GM23338 (cell line): ENCODE results near the gene F11R. TPM values are rescaled to one million over a fixed set of nuclear protein-coding genes. Genes with fewer than 3 reads are reported as not detected.

Experiments used
- ATAC-seq: fragments of 200-7000 bp; cut with Tn5 transposase; 3 replicates; pipeline ENCODE4 v1.9.1; 2020
- DNase-seq: peaks from one replicate; pipeline ENCODE4 v3.0.0-alpha.2; 2015; ENCODE audit warnings: low spot score
- H2AFZ ChIP-seq: fragments of 200-600 bp; sonication (generic); 2 replicates; pipeline ENCODE4 v1.8.0; 2016; ENCODE audit warnings: antibody characterized with exemption, mild to moderate bottlenecking, moderate library complexity
- H3F3A ChIP-seq: fragments of 200-600 bp; sonication (generic); replicated peaks from 2 replicates; pipeline ENCODE4 v1.8.0; 2017; ENCODE audit warnings: antibody characterized with exemption, mixed run types, low read depth
- H3K27ac ChIP-seq: fragments of 200-600 bp; sonication (generic); 2 replicates; pipeline ENCODE4 v1.6.1; 2016; ENCODE audit warnings: low read depth
- H3K27me3 ChIP-seq: fragments of 200-600 bp; sonication (generic); 2 replicates; pipeline ENCODE4 v1.8.0; 2016; ENCODE audit warnings: mild to moderate bottlenecking, mixed run types, moderate library complexity; ENCODE audit not compliant: insufficient read depth
- H3K36me3 ChIP-seq: fragments of 200-600 bp; sonication (generic); 2 replicates; pipeline ENCODE4 v1.8.0; 2016; ENCODE audit warnings: mild to moderate bottlenecking; ENCODE audit not compliant: insufficient read depth
- H3K4me1 ChIP-seq: fragments of 200-600 bp; sonication (generic); 2 replicates; pipeline ENCODE4 v1.8.0; 2016; ENCODE audit warnings: mild to moderate bottlenecking, moderate library complexity; ENCODE audit not compliant: insufficient read depth
- H3K4me2 ChIP-seq: fragments of 200-600 bp; sonication (generic); 2 replicates; pipeline ENCODE4 v1.7.1; 2017; ENCODE audit warnings: mixed run types
- H3K4me3 ChIP-seq: fragments of 200-600 bp; sonication (generic); 2 replicates; pipeline ENCODE4 v1.6.1; 2016; ENCODE audit warnings: mixed run types
- H3K79me2 ChIP-seq: fragments of 200-600 bp; sonication (generic); replicated peaks from 2 replicates; pipeline ENCODE4 v1.8.0; 2017; ENCODE audit warnings: mild to moderate bottlenecking; ENCODE audit not compliant: insufficient read depth
- H3K9me2 ChIP-seq: fragments of 200-600 bp; sonication (generic); 2 replicates; pipeline ENCODE4 v1.8.0; 2017; ENCODE audit not compliant: insufficient read depth
- H4K20me1 ChIP-seq: fragments of 200-600 bp; sonication (generic); replicated peaks from 2 replicates; pipeline ENCODE4 v1.8.0; 2017; ENCODE audit warnings: mild to moderate bottlenecking; ENCODE audit not compliant: insufficient read depth
- H3K27ac Mint-ChIP-seq: 2 replicates; pipeline ENCODE4 v1.8.0; 2020; ENCODE audit warnings: inconsistent platforms, mild to moderate bottlenecking, moderate library complexity, mixed read lengths
- H3K27me3 Mint-ChIP-seq: 3 replicates; pipeline ENCODE4 v1.8.0; 2022; ENCODE audit warnings: low read depth, mild to moderate bottlenecking, moderate library complexity, mixed read lengths, inconsistent platforms; ENCODE audit not compliant: insufficient read depth, poor library complexity
- H3K36me3 Mint-ChIP-seq: 3 replicates; pipeline ENCODE4 v1.8.0; 2021; ENCODE audit warnings: low read depth, mild to moderate bottlenecking, inconsistent platforms, moderate library complexity, mixed read lengths
- H3K4me1 Mint-ChIP-seq: 3 replicates; pipeline ENCODE4 v1.8.0; 2020; ENCODE audit warnings: mild to moderate bottlenecking, inconsistent platforms, mixed read lengths
- H3K4me3 Mint-ChIP-seq: 3 replicates; pipeline ENCODE4 v1.8.0; 2021; ENCODE audit warnings: moderate library complexity, mild to moderate bottlenecking, inconsistent platforms, mixed read lengths
- H3K9me3 Mint-ChIP-seq: 3 replicates; pipeline ENCODE4 v1.8.0; 2020; ENCODE audit warnings: moderate library complexity, mild to moderate bottlenecking, inconsistent platforms, mixed read lengths
- CREB1 ChIP-seq: fragments of 250-450 bp; sonication (Bioruptor Pico); IDR thresholded peaks from 2 replicates; pipeline ENCODE4 v1.5.0; 2020; ENCODE audit warnings: low read depth, mild to moderate bottlenecking, moderate library complexity
- ETS1 ChIP-seq: IDR thresholded peaks from 2 replicates; pipeline ENCODE4 v1.6.1; 2016; ENCODE audit warnings: antibody characterized with exemption
- EZH2 ChIP-seq: fragments of 200-600 bp; sonication (generic); IDR thresholded peaks from one replicate; pipeline ENCODE4 v1.8.0; 2017; ENCODE audit warnings: antibody characterized with exemption, mild to moderate bottlenecking, low read depth; ENCODE audit not compliant: unreplicated experiment
- EZH2phosphoT487 ChIP-seq: fragments of 200-600 bp; sonication (generic); IDR thresholded peaks from one replicate; pipeline ENCODE4 v1.8.1; 2018; ENCODE audit warnings: antibody characterized with exemption; ENCODE audit not compliant: unreplicated experiment
- JUNB ChIP-seq: IDR thresholded peaks from one replicate; pipeline ENCODE4 v1.6.1; 2016; ENCODE audit warnings: antibody characterized with exemption; ENCODE audit not compliant: unreplicated experiment
- POLR2AphosphoS5 ChIP-seq: IDR thresholded peaks from 2 replicates; pipeline ENCODE4 v1.6.1; 2016; ENCODE audit warnings: antibody characterized with exemption, low read depth
- STAT1 ChIP-seq: IDR thresholded peaks from one replicate; pipeline ENCODE4 v1.6.1; 2016; ENCODE audit warnings: antibody characterized with exemption; ENCODE audit not compliant: unreplicated experiment
- ZNF331 ChIP-seq: fragments of 250-450 bp; sonication (Bioruptor Pico); IDR thresholded peaks from 2 replicates; pipeline ENCODE4 v1.5.0; 2020; ENCODE audit warnings: low read depth, mild to moderate bottlenecking, moderate library complexity
- polyA plus RNA-seq: library from polyadenylated mRNA; unstranded; fragments of >200 nt; fragmentation: Nextera tagmentation; extraction: Ambion mirVana; gene quantifications from 2 replicates; pipeline ENCODE4 v1.2.1, GENCODE V29; 2016
- total RNA-seq: library from RNA; depleted of rRNA; stranded (reverse); fragments of >200 nt; shearing (Covaris generic); gene quantifications from 2 replicates; pipeline ENCODE4 v1.2.3, GENCODE V29; 2014
- TF ChIP-seq, protein P1 (sequence below): IDR thresholded peaks from one replicate; pipeline ENCODE4 v1.6.1; 2018; ENCODE audit warnings: antibody characterized with exemption; ENCODE audit not compliant: unreplicated experiment

Gene F11R
- total and polyA plus RNA-seq, 2 experiments from 2014 or later: 51.0 to 169 TPM

DNA sequence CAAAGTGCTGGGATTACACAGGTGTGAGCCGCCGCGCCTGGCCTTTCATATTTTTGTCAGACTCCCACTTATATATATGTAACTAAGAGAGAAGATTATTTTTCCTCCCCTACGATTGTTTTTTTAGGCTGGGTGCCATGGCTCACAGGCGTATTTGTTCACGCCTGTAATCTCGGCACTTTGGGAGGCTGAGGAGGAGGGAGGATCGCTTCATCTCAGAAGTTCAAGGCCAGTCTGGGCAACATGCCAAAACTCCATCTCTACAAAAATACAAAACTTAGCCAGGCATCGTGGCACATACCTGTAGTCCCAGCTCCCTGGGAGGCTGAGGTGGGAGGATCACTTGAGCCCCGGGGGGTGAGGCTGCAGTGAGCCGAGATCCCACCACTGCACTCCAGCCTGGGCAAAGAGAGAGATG, 42.4 kb downstream of the F11R start:
- Mint-ChIP-seq H3K27me3 (peaks cover 12% of the 10 kb centered on the region), H3K4me1 (peaks cover 25% of the 10 kb centered on the region), H3K27ac (no peak overlapping the region), H3K4me3 (no peak overlapping the region), H3K9me3 (peaks cover 10% of the 10 kb centered on the region; the same call in 2 of the 3 replicates), H3K36me3 (peaks cover 5% of the 10 kb centered on the region; the same call in 2 of the 3 replicates)
- Histone ChIP-seq H3K9me2 (no peaks in the 10 kb centered on the region), H3K4me2 (no peak overlapping the region), H4K20me1 (no peaks in the 10 kb centered on the region), H3K36me3 (no peaks in the 10 kb centered on the region), H2AFZ (no peak overlapping the region), H3K27ac (no peak overlapping the region), H3K79me2 (no peaks in the 10 kb centered on the region), H3K27me3 (no peaks in the 10 kb centered on the region), H3K4me1 (peaks cover 18% of the 10 kb centered on the region), H3F3A (peaks cover 9% of the 10 kb centered on the region; the same call in 1 of the 2 replicates), H3K4me3 (no peak overlapping the region)
- no peak for DNase-seq
- TF ChIP-seq EZH2 (no peak), ETS1 (no peak), EZH2phosphoT487 (no peak), CREB1 (CRISPR knock-in tag) (no peak), JUNB (no peak), STAT1 (no peak), ZNF331 (CRISPR knock-in tag) (no peak), POLR2AphosphoS5 (no peak)
- TF ChIP-seq, protein P1, sequence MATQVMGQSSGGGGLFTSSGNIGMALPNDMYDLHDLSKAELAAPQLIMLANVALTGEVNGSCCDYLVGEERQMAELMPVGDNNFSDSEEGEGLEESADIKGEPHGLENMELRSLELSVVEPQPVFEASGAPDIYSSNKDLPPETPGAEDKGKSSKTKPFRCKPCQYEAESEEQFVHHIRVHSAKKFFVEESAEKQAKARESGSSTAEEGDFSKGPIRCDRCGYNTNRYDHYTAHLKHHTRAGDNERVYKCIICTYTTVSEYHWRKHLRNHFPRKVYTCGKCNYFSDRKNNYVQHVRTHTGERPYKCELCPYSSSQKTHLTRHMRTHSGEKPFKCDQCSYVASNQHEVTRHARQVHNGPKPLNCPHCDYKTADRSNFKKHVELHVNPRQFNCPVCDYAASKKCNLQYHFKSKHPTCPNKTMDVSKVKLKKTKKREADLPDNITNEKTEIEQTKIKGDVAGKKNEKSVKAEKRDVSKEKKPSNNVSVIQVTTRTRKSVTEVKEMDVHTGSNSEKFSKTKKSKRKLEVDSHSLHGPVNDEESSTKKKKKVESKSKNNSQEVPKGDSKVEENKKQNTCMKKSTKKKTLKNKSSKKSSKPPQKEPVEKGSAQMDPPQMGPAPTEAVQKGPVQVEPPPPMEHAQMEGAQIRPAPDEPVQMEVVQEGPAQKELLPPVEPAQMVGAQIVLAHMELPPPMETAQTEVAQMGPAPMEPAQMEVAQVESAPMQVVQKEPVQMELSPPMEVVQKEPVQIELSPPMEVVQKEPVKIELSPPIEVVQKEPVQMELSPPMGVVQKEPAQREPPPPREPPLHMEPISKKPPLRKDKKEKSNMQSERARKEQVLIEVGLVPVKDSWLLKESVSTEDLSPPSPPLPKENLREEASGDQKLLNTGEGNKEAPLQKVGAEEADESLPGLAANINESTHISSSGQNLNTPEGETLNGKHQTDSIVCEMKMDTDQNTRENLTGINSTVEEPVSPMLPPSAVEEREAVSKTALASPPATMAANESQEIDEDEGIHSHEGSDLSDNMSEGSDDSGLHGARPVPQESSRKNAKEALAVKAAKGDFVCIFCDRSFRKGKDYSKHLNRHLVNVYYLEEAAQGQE: no peak
- ATAC-seq: no peak

GRCh38 chr1:160975026-160975425, 45.9 kb downstream of the F11R start:
- Mint-ChIP-seq H3K27ac (no peak overlapping the region), H3K27me3 (peaks cover 3% of the 10 kb centered on the region), H3K4me3 (no peak overlapping the region), H3K4me1 (peaks cover 24% of the 10 kb centered on the region), H3K9me3 (no peaks in the 10 kb centered on the region), H3K36me3 (no peaks in the 10 kb centered on the region)
- Histone ChIP-seq H3K4me3 (no peak overlapping the region), H3K4me2 (no peak overlapping the region), H2AFZ (no peak overlapping the region), H4K20me1 (no peaks in the 10 kb centered on the region), H3K27me3 (no peaks in the 10 kb centered on the region), H3K4me1 (peaks cover 21% of the 10 kb centered on the region), H3K9me2 (no peaks in the 10 kb centered on the region), H3K79me2 (no peaks in the 10 kb centered on the region), H3K36me3 (no peaks in the 10 kb centered on the region), H3F3A (no peaks in the 10 kb centered on the region), H3K27ac (no peak overlapping the region)
- DNase-seq (no peak), ATAC-seq (no peak)
- TF ChIP-seq, protein P1: no peak
- no peak for TF ChIP-seq CREB1 (CRISPR knock-in tag)
- TF ChIP-seq ETS1: no peak
- no peak for TF ChIP-seq POLR2AphosphoS5
- TF ChIP-seq JUNB: no peak
- TF ChIP-seq ZNF331 (CRISPR knock-in tag): no peak
- TF ChIP-seq EZH2phosphoT487: no peak
